Right atrium auricular region (tissue), 2 donors: ENCODE data around the gene TMEM31. TPM values are rescaled to one million over a fixed set of nuclear protein-coding genes. Genes with fewer than 3 reads are reported as not detected.

Source experiments
- DNase-seq: peaks from one replicate; pipeline ENCODE4 v3.0.0-alpha.2; 2019; ENCODE audit warnings: low spot score
- H3K27ac ChIP-seq, 2 donors: fragments of 200-600 bp; sonication (generic); 1 replicate in 1 of 2; 2 replicates in 1 of 2; pipeline ENCODE4 v1.5.1; 2016 to 2019
- H3K27me3 ChIP-seq, 2 donors: fragments of 200-600 bp; sonication (generic); one replicate each; pipeline versions ENCODE4 v1.5.1 to v1.6.0; 2017 to 2019
- H3K36me3 ChIP-seq: fragments of 200-600 bp; sonication (generic); one replicate; pipeline ENCODE4 v1.5.1; 2016
- H3K4me1 ChIP-seq, 2 donors: fragments of 200-600 bp; sonication (generic); one replicate each; pipeline versions ENCODE4 v1.5.1 to v1.6.0; 2017 to 2019
- H3K4me3 ChIP-seq, 2 donors: fragments of 200-600 bp; sonication (generic); 1 replicate in 1 of 2; 2 replicates in 1 of 2; pipeline ENCODE4 v1.5.1; 2017 to 2019; ENCODE audit warnings: mild to moderate bottlenecking in 1 of 2, moderate library complexity in 1 of 2
- H3K9me3 ChIP-seq, 2 donors: fragments of 200-600 bp; sonication (generic); one replicate each; pipeline ENCODE4 v1.5.1; 2019
- total RNA-seq, 2 donors: library from RNA; depleted of rRNA; stranded (reverse); fragments of >200 nt; gene quantifications; one replicate each; pipeline ENCODE4 v1.1.0, GENCODE V29; 2016
- TF ChIP-seq, protein P1 (sequence below), 2 donors: fragments of 200-600 bp; sonication (generic); IDR thresholded peaks; one replicate each; pipeline ENCODE4 v1.5.1; 2019; ENCODE audit warnings: antibody characterized with exemption in 2 of 2

The TMEM31 gene
- total RNA-seq, 2 donors from 2014 or later: not detected

GRCh38 chrX:103678199-103678993, 32.3 kb upstream of the TMEM31 start:
- DNase-seq: no peak
- peaks cover 19% of the 10 kb centered on the region for H3K36me3 ChIP-seq

GRCh38 chrX:103681443-103681842, 29.3 kb upstream of the TMEM31 start:
- Histone ChIP-seq H3K27ac (no peak overlapping the region), H3K4me1 (peaks cover 0 to 16% of the 10 kb centered on the region in 2 donors), H3K27me3 (no peaks in the 10 kb centered on the region), H3K4me3 (no peak overlapping the region), H3K9me3 (no peaks in the 10 kb centered on the region), H3K36me3 (peaks cover 32% of the 10 kb centered on the region)
- DNase-seq: no peak
- TF ChIP-seq, protein P1, sequence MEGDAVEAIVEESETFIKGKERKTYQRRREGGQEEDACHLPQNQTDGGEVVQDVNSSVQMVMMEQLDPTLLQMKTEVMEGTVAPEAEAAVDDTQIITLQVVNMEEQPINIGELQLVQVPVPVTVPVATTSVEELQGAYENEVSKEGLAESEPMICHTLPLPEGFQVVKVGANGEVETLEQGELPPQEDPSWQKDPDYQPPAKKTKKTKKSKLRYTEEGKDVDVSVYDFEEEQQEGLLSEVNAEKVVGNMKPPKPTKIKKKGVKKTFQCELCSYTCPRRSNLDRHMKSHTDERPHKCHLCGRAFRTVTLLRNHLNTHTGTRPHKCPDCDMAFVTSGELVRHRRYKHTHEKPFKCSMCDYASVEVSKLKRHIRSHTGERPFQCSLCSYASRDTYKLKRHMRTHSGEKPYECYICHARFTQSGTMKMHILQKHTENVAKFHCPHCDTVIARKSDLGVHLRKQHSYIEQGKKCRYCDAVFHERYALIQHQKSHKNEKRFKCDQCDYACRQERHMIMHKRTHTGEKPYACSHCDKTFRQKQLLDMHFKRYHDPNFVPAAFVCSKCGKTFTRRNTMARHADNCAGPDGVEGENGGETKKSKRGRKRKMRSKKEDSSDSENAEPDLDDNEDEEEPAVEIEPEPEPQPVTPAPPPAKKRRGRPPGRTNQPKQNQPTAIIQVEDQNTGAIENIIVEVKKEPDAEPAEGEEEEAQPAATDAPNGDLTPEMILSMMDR (IDR thresholded peaks at IDR 0.05): no peak

More at GRCh38 chrX:103678199-103678993, 32.3 kb upstream of the TMEM31 start:
- Histone ChIP-seq H3K4me3 (no peak overlapping the region), H3K27ac (no peak overlapping the region), H3K4me1 (peaks cover 0 to 7% of the 10 kb centered on the region in 2 donors), H3K27me3 (no peaks in the 10 kb centered on the region), H3K9me3 (no peaks in the 10 kb centered on the region)
- TF ChIP-seq, protein P1 (IDR thresholded peaks at IDR 0.05): no peak

DNA sequence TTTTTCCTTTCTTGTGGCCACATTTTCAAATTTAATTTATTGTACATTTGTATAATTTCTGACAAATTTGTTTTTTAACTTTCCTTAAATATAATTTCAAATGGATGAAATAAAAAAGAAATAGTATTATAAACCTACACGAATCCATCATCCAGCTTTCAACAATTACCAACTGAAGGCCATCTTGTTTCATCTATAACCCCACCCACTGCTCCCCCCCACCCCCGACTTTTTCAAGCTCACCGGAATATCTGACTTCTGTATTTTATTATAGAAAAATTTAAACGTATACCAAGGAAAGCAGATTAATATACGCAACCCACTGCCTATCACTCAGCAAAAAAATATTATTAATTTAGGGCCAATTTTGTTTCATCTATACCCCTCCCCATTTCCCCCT, 25.3 kb upstream of the TMEM31 start:
- Histone ChIP-seq H3K4me1 (peaks cover 0 to 20% of the 10 kb centered on the region in 2 donors), H3K4me3 (peak overlapping the region; percentile 52 to 56), H3K36me3 (peaks cover 19% of the 10 kb centered on the region), H3K27ac (peak overlapping the region; percentile 95 to 97), H3K27me3 (no peaks in the 10 kb centered on the region), H3K9me3 (no peaks in the 10 kb centered on the region)
- no peak for DNase-seq
- TF ChIP-seq, protein P1 (IDR thresholded peaks at IDR 0.05): no peak

DNA sequence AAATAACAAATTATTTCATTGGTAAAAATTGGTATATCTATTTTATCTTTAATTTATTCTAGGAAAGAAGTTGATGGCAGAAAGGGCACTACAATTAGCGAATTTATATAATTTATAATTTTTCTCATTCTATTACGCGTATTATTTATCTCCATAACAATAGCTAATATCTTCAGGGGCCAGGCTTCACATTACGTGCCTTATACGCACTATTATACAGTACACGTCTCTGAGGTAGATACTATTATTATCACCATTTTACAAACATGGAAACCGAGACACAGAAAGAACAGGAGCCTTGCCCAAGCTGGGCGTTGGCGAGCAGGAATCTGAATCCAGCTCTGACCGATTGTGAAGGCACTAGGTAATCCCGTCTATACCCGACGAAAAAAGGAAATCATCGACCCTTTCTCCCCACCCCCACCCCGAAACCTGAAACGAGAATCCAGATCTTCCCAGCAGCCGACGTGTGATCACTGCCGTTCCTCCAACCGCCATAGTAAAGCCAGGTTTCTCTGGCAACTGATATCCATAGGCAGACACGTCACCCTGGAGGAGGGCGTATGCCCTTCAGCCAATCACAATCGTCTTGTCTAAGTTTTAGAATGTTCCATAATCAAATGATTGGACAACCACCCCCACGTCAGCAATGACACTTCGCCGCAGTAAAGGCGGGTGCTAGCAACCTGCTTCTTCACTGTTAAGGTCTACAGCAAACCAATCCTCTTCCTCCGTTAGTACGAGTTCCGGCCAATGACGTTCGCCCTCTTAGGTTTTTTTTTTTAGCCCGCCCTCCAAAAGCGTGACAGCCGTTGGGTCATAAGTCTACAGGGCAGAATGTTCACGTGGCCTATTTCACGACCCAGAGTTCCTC, 24.3 kb upstream of the TMEM31 start, which contains the start of gene MORF4L2:
Gene MORF4L2, minus strand, starts transcription at position 501 of the 874 bp plus-strand sequence. CDS start 9,672 bp downstream, outside the sequence.
- TF ChIP-seq, protein P1 (IDR thresholded peaks at IDR 0.05): no peak
- H3K4me3 ChIP-seq: peak within 1 kb of the TSS; percentile 52 to 56
- H3K4me1 ChIP-seq: peaks cover 0 to 17% of the 10 kb centered on the region in 2 donors
- peaks cover 19% of the 10 kb centered on the region for H3K36me3 ChIP-seq
- no peaks in the 10 kb centered on the region for H3K27me3 ChIP-seq
- peak; percentile 97 for DNase-seq
- H3K9me3 ChIP-seq: no peaks in the 10 kb centered on the region
- H3K27ac ChIP-seq: peak within 1 kb of the TSS; percentile 95 to 97

GRCh38 chrX:103687073-103687695, 23.5 kb upstream of the TMEM31 start:
- TF ChIP-seq, protein P1 (IDR thresholded peaks at IDR 0.05): no peak
- Histone ChIP-seq H3K27ac (peak overlapping the region; percentile 95 to 97), H3K27me3 (no peaks in the 10 kb centered on the region), H3K9me3 (no peaks in the 10 kb centered on the region), H3K36me3 (peaks cover 19% of the 10 kb centered on the region), H3K4me3 (peak overlapping the region; percentile 51 to 56), H3K4me1 (peaks cover 0 to 13% of the 10 kb centered on the region in 2 donors)
- peak; percentile 86 for DNase-seq
